Caco-2 (cell line): ENCODE data around the gene SV2B. TPM values are rescaled to one million over a fixed set of nuclear protein-coding genes. Genes with fewer than 3 reads are reported as not detected.

Experiments used
- BruUV-seq: library from RNA; stranded (reverse); fragments of 400-500 nt; replicated peaks from 2 replicates; lab custom pipeline; 2021; lab: Mats Ljungman, UMichigan
- CTCF ChIA-PET: fragments of 300-600 bp; sonication (Branson Sonifier 250); formaldehyde crosslinking; loops from one replicate; lab custom pipeline; 2022; ENCODE audit warnings: antibody characterized with exemption; lab: Charles Lee
- POLR2A ChIA-PET: fragments of 300-600 bp; sonication (Branson Sonifier 250); formaldehyde crosslinking; loops from one replicate; lab custom pipeline; 2022; ENCODE audit warnings: antibody characterized with exemption; lab: Charles Lee
- DNase-seq, 2 experiments: peaks; one replicate each; pipeline versions ENCODE4 v3.0.0 to v3.0.0-alpha.2; 2020 to 2022
- H3K27me3 ChIP-seq: replicated peaks from 2 replicates; pipeline ENCODE4 v1.6.0; 2011; ENCODE audit warnings: low read length; ENCODE audit not compliant: control insufficient read depth, insufficient read depth
- H3K36me3 ChIP-seq: 2 replicates; pipeline ENCODE4 v1.5.1; 2011; ENCODE audit warnings: low read length; ENCODE audit not compliant: control insufficient read depth, insufficient read depth
- H3K4me1 ChIP-seq: fragments of 250-450 bp; sonication (Bioruptor Pico); 2 replicates; pipeline ENCODE4 v1.5.1; 2020; ENCODE audit warnings: mild to moderate bottlenecking
- H3K4me3 ChIP-seq: 2 replicates; pipeline ENCODE4 v1.5.1; 2011; ENCODE audit warnings: low read depth, mild to moderate bottlenecking, control low read depth, low read length
- H3K9me3 ChIP-seq: fragments of 250-450 bp; sonication (Bioruptor Pico); 2 replicates; pipeline ENCODE4 v1.5.1; 2020; ENCODE audit warnings: mild to moderate bottlenecking, moderate library complexity
- H3K27ac Mint-ChIP-seq: one replicate; pipeline ENCODE4 v1.8.0; 2022; ENCODE audit warnings: mixed read lengths; ENCODE audit not compliant: unreplicated experiment
- H3K27me3 Mint-ChIP-seq: one replicate; pipeline ENCODE4 v1.8.0; 2022; ENCODE audit warnings: mixed read lengths; ENCODE audit not compliant: insufficient read depth, unreplicated experiment
- H3K36me3 Mint-ChIP-seq: one replicate; pipeline ENCODE4 v1.8.0; 2022; ENCODE audit warnings: mild to moderate bottlenecking, mixed read lengths; ENCODE audit not compliant: insufficient read depth, unreplicated experiment
- H3K4me1 Mint-ChIP-seq: one replicate; pipeline ENCODE4 v1.8.0; 2022; ENCODE audit warnings: low read depth, mixed read lengths; ENCODE audit not compliant: unreplicated experiment
- H3K4me3 Mint-ChIP-seq: one replicate; pipeline ENCODE4 v1.8.0; 2022; ENCODE audit warnings: mild to moderate bottlenecking, moderate library complexity, mixed read lengths; ENCODE audit not compliant: unreplicated experiment
- H3K9me3 Mint-ChIP-seq: one replicate; pipeline ENCODE4 v1.8.0; 2022; ENCODE audit warnings: mixed read lengths; ENCODE audit not compliant: unreplicated experiment
- CTCF ChIP-seq, 2 experiments: fragments of 200-600 bp in 1 of 2; IDR thresholded peaks; 1 replicate in 1 of 2; 2 replicates in 1 of 2; pipeline versions ENCODE4 v1.5.1 to v1.8.0; 2011 to 2022; ENCODE audit warnings: antibody characterized with exemption in 1 of 2, control low read depth in 1 of 2, inconsistent platforms in 1 of 2, low read depth in 1 of 2, low read length in 1 of 2, mild to moderate bottlenecking in 1 of 2, moderate library complexity in 1 of 2; ENCODE audit not compliant: insufficient read depth in 1 of 2, severe bottlenecking in 1 of 2, unreplicated experiment in 1 of 2
- intact Hi-C: fragments of 100-400 bp; cut with micrococcal nuclease; formaldehyde crosslinking; loops from one replicate; pipeline ENCODE4 v1.10.0; 2022; ENCODE audit not compliant: unreplicated experiment
- total RNA-seq: library from RNA; stranded (reverse); gene quantifications from 2 replicates; pipeline ENCODE4 v1.2.3, GENCODE V29; 2022

Gene SV2B
- total RNA-seq, 1 experiment from 2014 or later = not detected

DNA sequence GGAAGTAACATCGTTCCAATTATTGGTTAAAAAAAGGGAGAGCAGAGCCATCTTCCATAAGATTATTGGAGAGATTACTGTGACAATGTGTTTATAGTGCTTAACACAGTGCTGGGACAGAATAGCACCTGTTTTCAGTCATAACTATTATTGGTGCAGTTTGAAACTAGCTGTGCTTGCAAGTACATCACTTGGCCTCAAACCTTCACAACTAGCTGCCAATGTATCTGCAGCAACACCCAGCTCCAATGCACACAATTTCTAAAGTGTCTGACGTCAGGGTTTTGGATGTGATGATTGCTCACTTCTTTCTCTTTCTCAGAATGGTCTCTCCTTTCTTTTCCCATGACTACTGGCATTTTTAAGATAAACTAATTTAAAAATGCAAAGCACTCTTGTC, 246.2 kb downstream of the SV2B start:
- intact Hi-C loops = no loop called here
- CTCF ChIA-PET = no interaction called here
- no peak for DNase-seq
- no peaks in the 10 kb centered on the region for H3K36me3 ChIP-seq
- no peaks in the 10 kb centered on the region for H3K27me3 ChIP-seq
- H3K9me3 Mint-ChIP-seq = no peaks in the 10 kb centered on the region
- H3K9me3 ChIP-seq = no peaks in the 10 kb centered on the region
- no TSS peak for BruUV-seq
- no peak overlapping the region for H3K4me3 Mint-ChIP-seq
- no peak overlapping the region for H3K4me3 ChIP-seq
- no peaks in the 10 kb centered on the region for H3K4me1 ChIP-seq
- H3K27ac Mint-ChIP-seq = no peak overlapping the region
- no peaks in the 10 kb centered on the region for H3K4me1 Mint-ChIP-seq
- POLR2A ChIA-PET = no interaction called here
- H3K27me3 Mint-ChIP-seq = peaks cover 8% of the 10 kb centered on the region
- TF ChIP-seq CTCF (IDR thresholded peaks at IDR 0.05; ENCODE audit: insufficient read depth in 1 of 2, low read depth in 1 of 2, low read length in 1 of 2, severe bottlenecking in 1 of 2, unreplicated experiment in 1 of 2) = no peak
- no peaks in the 10 kb centered on the region for H3K36me3 Mint-ChIP-seq

- CTCF ChIA-PET = no interaction called here
- Mint-ChIP-seq H3K36me3 (no peaks in the 10 kb centered on the region), H3K27me3 (peaks cover 11% of the 10 kb centered on the region), H3K9me3 (no peaks in the 10 kb centered on the region), H3K4me3 (no peak overlapping the region), H3K4me1 (no peaks in the 10 kb centered on the region), H3K27ac (no peak overlapping the region)
- Histone ChIP-seq H3K36me3 (no peaks in the 10 kb centered on the region), H3K27me3 (no peaks in the 10 kb centered on the region), H3K4me3 (no peak overlapping the region), H3K4me1 (no peaks in the 10 kb centered on the region), H3K9me3 (no peaks in the 10 kb centered on the region)
- POLR2A ChIA-PET = no interaction called here
- no peak for TF ChIP-seq CTCF (IDR thresholded peaks at IDR 0.05; ENCODE audit: insufficient read depth in 1 of 2, low read depth in 1 of 2, low read length in 1 of 2, severe bottlenecking in 1 of 2, unreplicated experiment in 1 of 2)
- intact Hi-C loops = no loop called here
- BruUV-seq = no TSS peak
- DNase-seq = no peak
Measured at GRCh38 chr15:91348752-91349500, 248.9 kb downstream of the SV2B start.

Other genes starting within 250 kb of the SV2B start
- gene FURIN, start 231.7 kb upstream of the SV2B start, total RNA-seq = 41.5 and 43.0 TPM in 2 replicates
- gene FES, start 215.8 kb upstream of the SV2B start, total RNA-seq = 1.7 and 1.8 TPM in 2 replicates
- gene MAN2A2, start 197.0 kb upstream of the SV2B start, total RNA-seq = 64.9 and 69.8 TPM in 2 replicates
- gene HDDC3, start 167.7 kb upstream of the SV2B start, total RNA-seq = 20.0 and 21.6 TPM in 2 replicates
- gene UNC45A, start 165.0 kb upstream of the SV2B start, total RNA-seq = 62.6 and 63.8 TPM in 2 replicates
- 26.1 and 29.6 TPM in 2 replicates for gene RCCD1, start 145.4 kb upstream of the SV2B start, total RNA-seq
- gene PRC1, start 105.7 kb upstream of the SV2B start, total RNA-seq = 142 and 145 TPM in 2 replicates
- gene VPS33B, start 77.7 kb upstream of the SV2B start, total RNA-seq = 13.3 and 13.7 TPM in 2 replicates